Stimulated activated CD4-positive, alpha-beta T cell treated with anti-CD3 and anti-CD28 coated beads, Interleukin-1b, Interleukin-23, amount 100 ng/mL, for 4 hours (primary cell): ENCODE measurements around the gene JMJD4.

ENCODE experiments used
- DNase-seq, 2 donors: peaks; one replicate each; pipeline ENCODE4 v3.0.0-alpha.2; 2020; ENCODE audit warnings: low read depth in 2 of 2

Gene JMJD4

GRCh38 chr1:227734856-227735538 lies at the start of gene JMJD4, which contains the start of gene SNAP47:
Gene JMJD4 (minus strand): TSS chr1:227735302. CDS start chr1:227735273, 29 bp downstream.
Gene SNAP47 (plus strand): TSS chr1:227735435. CDS start chr1:227747737, 12,302 bp downstream.
- peak; percentile 88 to 93 for DNase-seq

- DNase-seq: no peak
Measured at GRCh38 chr1:227782226-227782625, 47.1 kb upstream of the JMJD4 start.

GRCh38 chr1:227781314-227781930 lies 46.3 kb upstream of the JMJD4 start:
- DNase-seq: no peak

GRCh38 chr1:227780101-227781044 lies 45.3 kb upstream of the JMJD4 start:
- DNase-seq: no peak

GRCh38 chr1:227779685-227780084 lies 44.6 kb upstream of the JMJD4 start:
- no peak for DNase-seq

GRCh38 chr1:227779021-227779441 lies 43.9 kb upstream of the JMJD4 start:
- DNase-seq: no peak

GRCh38 chr1:227778401-227778947 lies 43.4 kb upstream of the JMJD4 start:
- DNase-seq: no peak

- DNase-seq: no peak
Measured at GRCh38 chr1:227777646-227778045, 42.5 kb upstream of the JMJD4 start.

GRCh38 chr1:227777156-227777555 lies 42.1 kb upstream of the JMJD4 start:
- no peak for DNase-seq

- no peak for DNase-seq
Measured at GRCh38 chr1:227776331-227776771, 41.2 kb upstream of the JMJD4 start.

- no peak for DNase-seq
Measured at GRCh38 chr1:227775841-227776240, 40.7 kb upstream of the JMJD4 start.

- DNase-seq: no peak
Measured at GRCh38 chr1:227774821-227775661, 39.9 kb upstream of the JMJD4 start.

- no peak for DNase-seq
Measured at GRCh38 chr1:227774051-227774731, 39.1 kb upstream of the JMJD4 start.

GRCh38 chr1:227773558-227773957 lies 38.5 kb upstream of the JMJD4 start:
- no peak for DNase-seq

- no peak for DNase-seq
Measured at GRCh38 chr1:227771771-227772170, 36.7 kb upstream of the JMJD4 start.

GRCh38 chr1:227771326-227771725 lies 36.2 kb upstream of the JMJD4 start:
- DNase-seq: no peak

GRCh38 chr1:227770812-227771211 lies 35.7 kb upstream of the JMJD4 start:
- no peak for DNase-seq

- DNase-seq: no peak
Measured at GRCh38 chr1:227769936-227770494, 34.9 kb upstream of the JMJD4 start.

- DNase-seq: no peak
Measured at GRCh38 chr1:227769047-227769935, 34.2 kb upstream of the JMJD4 start.
